GM23248 (cell line): ENCODE results near the gene LRRN2.

Source experiments
- EZH2 ChIP-seq: fragments of 200-600 bp; sonication (generic); IDR thresholded peaks from 2 replicates; pipeline ENCODE4 v1.6.1; 2018; ENCODE audit warnings: antibody characterized with exemption, mild to moderate bottlenecking; ENCODE audit not compliant: insufficient read depth, poor library complexity, severe bottlenecking
- EZH2phosphoT487 ChIP-seq: fragments of 200-600 bp; sonication (generic); IDR thresholded peaks from 2 replicates; pipeline ENCODE4 v1.6.1; 2018; ENCODE audit warnings: antibody characterized with exemption, moderate library complexity, mild to moderate bottlenecking, low read depth; ENCODE audit not compliant: insufficient read depth

DNA sequence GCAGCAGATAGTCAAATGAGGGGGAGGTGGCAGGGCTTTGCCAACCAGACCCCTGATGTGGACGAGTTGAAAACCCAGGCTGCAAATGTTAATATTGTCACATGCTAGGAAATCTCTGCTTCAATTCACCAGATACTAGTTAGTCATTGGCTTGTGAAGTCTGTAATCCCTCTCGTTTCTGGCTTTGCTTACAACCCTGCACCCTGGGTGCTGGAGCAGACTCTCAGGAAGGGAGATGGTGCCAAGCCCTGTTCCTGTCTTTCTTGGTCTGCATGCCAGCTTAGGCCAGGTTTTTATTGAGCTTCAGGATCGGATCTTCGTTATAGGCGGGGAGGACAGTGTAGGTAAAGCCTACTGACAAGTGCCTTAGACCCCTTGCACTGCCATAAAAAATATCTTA, 116.1 kb downstream of the LRRN2 start:
- TF ChIP-seq EZH2, result no peak
- no peak for TF ChIP-seq EZH2phosphoT487
